Fibroblast of skin of back (primary cell): ENCODE results near the gene NKPD1. TPM values are rescaled to one million over a fixed set of nuclear protein-coding genes. Genes with fewer than 3 reads are reported as not detected.

Experiments used
- DNase-seq: peaks from one replicate; pipeline ENCODE4 v3.0.0-alpha.2; 2013
- polyA plus RNA-seq, 2 experiments: library from polyadenylated mRNA; unstranded; fragments of 120-200 nt; gene quantifications; one replicate each; pipeline ENCODE4 v1.2.1, GENCODE V29; 2013; ENCODE audit not compliant: insufficient read length in 2 of 2

Gene NKPD1, protein sequence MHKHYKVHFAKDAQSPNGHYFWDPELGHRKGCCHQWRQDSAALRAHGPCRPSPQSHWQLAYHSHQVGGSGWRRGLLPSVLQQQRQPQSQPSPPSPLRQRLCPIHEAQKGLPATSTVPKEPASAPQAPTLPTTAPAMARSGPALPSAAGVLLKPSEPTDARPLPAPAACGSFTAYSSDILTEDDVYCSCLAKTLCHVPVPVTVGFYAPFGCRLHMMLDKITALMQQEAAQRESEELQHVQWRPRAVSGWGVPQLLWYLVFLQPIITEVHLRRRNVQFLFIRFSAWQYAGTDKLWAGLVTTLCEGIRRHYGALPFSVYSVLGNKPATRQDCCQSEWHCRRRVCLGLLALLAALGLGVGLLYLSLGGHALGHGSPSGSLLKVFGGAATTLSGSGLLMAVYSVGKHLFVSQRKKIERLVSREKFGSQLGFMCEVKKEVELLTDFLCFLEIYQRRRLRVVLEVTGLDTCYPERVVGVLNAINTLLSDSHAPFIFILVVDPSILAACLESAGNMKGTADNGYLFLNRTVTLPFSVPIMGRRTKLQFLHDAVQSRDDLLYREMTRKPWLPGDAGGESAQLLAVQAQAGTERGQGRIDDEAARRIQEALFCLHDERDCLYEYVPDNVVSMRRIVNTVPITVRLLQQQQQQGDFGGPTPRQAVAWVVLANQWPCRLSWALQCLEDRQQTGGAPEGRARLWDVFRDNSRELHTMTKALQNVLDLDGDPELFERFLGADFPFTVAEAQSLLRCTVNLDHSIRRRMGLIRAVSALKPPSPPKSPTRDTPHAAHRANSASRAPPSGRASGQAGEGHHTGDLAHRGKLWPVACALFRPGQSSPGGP
- polyA plus RNA-seq (2013, experiment 1 of 2; ENCODE audit: insufficient read length), result 0.02 TPM
- not detected for polyA plus RNA-seq (2013, experiment 2 of 2; ENCODE audit: insufficient read length)

DNA sequence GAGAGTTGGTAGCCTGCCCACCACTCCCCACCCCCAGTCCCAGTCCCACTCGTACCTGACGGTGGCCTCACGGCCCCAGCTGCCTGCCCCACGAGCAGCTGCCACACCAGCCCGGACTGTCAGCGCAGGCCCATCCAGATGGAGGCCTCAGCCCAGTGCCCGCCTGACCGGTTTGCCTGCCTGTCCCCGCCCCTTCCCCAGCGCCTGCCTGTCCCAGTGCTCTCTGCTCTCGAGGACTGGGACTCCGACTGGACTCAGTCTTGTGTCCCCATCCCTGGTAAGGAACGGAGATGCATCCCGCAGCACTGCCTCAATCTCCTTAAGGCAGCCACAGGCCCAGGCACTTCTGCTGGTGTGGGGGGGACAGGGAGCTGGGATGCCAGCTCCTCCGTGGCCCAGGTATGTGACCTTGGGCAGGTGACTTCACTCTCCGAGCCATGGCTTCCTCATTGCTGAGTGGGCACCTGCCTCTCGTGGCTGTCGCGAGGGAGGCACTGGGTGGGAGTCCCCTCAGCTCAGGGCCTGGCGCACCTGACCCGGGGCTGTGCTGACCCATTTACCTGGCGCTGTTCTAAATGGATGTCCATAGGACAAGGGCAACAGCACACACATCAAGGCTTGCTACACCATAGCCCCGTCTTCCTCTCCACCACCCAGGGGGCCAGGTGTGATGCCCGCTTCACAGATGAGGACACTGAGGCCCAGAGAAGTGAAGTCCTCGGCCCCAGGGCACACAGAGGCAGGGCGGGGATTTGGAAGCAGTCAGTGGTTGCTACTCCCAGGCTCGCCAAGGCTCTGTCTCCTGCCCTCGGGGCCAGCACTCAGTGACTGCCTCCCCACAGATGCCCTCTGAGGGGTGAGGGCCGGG is at the start of gene NKPD1:
NKPD1 (minus strand) TSS at position 113 of the 868 bp plus-strand sequence. CDS start 832 bp downstream, outside the sequence.
- no peak for DNase-seq

DNA sequence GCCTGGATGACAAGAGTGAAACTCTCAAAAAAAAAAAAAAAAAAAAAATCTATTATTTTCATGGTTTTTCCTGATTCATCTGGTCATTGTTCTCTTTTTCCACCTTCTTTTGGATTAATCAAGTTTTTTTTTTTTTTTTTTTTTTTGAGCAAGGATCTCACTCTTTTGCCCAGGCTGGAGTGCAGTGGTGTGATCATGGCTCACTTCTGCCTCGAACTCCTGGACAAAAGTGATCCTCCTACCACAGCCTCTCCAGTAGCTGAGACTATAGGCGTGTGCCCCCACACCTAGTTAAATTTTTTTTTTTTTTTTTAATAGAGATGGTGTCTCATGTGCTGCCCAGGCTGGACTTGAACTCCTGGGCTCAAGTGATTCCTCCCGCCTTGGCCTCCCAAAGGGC is 45.5 kb upstream of the NKPD1 start:
- no peak for DNase-seq

DNA sequence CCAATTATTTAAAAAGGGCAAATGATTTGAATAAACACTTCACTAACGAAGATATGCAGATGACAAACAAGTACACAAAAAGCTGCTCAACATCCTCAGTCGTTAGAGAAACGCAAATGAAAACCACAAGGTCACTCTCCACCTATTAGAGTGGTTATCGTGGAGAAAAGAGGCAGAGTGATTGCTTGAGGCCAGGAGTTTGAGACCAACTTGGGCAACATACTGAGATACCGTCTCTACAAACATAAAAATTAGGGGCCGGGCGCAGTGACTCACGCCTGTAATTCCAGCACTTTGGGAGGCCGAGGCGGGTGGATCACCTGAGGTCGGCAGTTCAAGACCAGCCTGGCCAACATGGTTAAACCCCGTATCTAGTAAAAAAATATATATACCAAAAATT is 45.0 kb upstream of the NKPD1 start:
- no peak for DNase-seq

DNA sequence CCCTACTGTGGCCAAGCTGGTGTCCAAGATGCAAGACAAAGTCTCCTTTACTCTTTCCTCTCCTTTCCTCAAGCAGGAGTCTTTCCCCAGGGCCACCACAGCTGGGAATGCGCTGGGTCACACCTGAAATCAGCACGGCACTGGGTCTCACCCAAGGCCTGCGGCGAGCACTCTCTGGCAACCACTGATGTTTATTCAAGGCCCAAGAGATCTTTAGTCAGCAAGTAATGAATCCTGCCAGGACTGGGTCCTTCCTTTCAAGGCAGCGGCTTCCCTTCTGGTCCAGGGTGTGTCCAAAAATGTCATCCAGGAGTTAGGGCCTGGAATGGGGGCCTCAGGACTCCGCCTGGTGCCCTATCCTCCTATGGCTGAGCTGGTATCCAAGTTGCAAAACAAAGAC is 41.9 kb upstream of the NKPD1 start:
- DNase-seq, result no peak

DNA sequence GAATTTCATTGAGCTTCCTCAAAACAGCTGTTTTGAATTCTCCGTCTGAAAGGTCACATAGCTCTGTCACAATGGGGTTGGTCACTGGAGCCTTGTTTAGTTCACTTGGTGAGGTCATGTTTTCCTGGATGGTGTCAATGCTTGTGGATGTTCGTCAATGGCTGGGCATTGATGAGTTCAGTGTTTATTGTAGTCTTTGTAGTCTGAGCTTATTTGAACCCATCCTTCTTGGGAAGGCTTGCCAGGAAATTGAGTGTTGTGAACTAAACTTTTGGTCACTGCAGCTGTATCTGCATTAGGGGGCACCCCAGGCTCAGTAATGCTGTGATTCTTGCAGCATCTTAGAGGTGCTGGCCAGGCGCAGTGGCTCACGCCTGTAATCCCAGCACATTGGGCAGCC is 39.8 kb upstream of the NKPD1 start:
- peak; percentile 49 for DNase-seq

DNA sequence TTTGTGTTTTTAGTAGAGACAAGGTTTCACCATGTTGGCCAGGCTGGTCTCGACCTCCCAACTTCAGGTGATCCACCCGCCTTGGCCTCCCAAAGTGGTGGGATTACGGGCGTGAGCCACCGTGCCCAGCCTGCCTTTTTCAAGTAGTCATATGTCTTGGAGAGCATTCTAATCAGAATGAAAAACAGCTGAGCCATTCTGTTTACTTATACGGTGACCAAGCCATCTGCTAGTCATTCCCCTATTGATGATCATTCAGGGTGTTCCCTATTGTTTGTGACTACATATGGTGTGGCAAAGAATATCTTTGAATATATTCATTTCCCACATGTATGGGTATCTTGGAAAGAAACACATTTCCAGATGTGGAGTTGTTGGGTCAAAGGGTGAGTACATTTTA is 35.0 kb upstream of the NKPD1 start:
- DNase-seq, result peak; percentile 68

DNA sequence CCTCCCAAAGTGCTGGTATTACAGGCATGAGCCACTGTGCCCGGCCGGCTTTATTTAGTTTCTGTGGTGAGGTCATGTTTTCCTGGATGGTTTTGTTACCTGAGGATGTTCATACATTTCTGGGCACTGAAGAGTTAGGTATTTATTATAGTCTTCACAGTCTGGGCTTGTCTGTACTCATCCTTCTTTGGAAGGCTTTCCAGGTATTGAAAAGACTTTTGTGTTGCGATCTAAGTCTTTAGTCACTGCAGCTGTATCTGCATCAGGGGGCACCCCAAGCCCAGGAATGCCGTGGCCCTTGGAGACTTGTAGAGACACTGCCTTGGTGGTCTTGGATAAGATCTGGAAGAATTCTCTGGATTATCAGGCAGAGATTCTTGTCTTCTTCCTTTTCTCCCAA is 30.6 kb upstream of the NKPD1 start:
- no peak for DNase-seq

DNA sequence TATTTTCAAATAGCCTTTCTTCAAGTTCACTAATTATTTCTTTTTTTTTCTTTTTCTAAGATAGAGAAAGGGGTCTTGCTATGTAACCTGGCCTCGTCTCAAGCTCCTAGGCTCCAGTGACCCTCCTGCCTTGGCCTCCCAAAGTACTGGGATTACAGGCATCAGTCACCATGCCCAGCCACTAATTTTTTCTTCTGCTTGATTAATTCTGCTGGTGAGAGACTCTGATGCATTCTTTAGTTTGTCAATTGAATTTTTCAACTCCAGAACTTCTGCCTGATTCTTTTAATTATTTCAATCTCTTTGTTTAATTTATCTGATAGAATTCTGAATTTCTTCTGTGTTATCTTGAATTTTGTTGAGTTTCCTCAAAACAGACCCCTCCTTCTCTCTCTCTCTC is 29.2 kb upstream of the NKPD1 start:
- no peak for DNase-seq

DNA sequence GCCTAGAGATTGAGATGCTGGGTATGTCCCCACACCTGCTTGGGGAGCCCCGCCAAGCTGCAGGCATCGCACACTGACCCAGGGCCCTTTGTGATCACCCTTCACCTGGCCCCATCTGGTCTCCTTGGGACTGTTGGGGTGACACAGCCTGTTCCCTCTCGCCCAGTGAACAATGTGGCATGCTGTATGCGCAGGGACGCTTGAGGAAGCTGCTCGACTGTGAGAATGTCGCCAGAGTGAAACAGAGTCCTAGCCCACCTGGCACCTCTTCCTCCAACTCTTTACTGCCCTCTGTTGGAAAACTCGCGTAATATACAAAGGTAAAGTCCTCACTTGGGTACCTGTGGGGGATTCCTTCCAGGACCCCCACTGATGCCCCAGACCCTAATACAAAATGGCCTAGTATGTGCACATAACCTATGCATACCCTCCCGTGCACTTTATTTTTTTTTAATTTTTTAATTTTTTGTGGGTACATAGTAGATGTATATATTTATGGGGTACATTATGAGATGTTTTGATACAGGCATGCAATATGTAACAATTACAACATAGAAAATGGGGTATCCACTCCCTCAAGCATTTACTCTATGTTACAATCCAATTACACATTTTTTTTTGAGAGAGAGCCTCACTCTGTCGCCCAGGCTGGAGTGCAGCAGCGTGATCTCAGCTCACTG is 26.8 kb upstream of the NKPD1 start:
- peak; percentile 7 for DNase-seq

DNA sequence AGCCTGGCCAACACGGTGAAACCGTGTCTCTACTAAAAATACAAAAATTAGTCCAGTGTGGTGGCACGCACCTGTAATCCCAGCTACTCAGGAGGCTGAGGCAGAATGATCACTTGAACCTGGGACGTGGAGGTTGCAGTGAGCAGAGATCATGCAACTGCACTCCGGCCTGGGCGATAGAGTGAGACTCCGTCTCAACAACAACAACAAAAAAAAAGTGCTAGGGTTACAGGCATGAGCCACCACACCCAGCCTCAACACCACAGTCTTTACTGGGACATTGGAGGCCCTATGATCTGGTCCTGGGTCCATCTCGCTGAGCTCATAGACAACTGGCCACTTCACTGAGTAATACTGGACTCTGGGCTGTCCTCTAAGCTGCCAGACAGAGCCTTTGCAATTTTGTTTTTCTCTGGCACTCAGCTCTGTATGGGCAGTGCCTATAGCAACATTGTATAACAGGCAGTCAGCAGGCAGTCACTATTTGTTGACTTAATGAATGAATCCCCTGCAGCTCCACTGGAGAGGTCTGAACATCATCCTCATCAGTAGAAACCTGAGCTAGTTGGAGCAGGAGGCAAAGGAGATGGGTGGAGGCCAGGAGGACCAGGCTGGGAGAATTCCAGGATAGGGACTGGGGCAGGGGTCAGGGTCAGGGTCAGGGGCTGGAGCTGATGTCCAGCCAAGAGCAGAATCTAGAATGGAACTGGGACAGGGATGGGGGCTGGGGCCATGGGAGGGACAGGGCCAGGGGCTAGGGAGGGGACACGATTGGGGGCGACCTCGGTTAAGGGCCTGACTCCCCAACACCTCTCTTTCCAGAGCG is 25.9 kb upstream of the NKPD1 start:
- DNase-seq, result peak; percentile 41

DNA sequence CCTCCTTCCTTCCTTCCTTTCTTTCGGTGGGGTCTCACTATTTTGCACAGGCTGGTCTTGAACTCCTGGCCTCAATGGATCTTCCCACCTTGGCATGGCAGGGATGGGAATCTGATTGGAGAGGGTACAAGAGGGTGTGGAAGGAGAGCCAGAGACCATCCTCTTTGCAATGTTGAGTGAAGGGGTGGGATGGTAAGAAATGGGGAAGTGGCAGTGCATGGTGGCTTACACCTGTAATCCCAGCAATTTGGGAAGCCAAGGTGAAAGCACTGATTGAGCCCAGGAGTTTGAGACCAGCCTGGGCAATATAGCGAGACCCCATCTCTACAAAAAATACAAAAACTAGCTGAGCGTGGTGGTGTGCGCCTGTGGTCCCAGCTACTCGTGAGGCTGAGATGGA is 23.3 kb upstream of the NKPD1 start:
- no peak for DNase-seq

DNA sequence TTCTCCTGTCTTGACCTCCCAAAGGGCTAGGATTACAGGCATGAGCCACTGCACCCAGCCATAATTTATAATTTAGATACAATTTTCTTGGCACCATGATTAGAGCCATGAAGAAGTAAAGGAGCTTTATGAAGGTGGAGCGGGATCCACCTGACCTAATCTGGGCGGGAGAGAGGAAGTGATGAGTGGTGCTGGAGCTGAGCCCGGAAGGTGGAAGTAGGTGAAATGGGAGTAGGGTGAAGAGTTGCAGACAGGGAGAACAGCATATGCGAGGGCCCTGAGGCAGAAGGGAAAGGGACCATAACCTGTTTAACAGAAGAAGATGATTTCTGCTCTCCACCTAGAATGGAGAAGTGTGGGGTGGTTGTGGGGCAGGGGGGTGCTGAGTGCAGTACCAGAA is 22.0 kb upstream of the NKPD1 start:
- DNase-seq, result no peak

DNA sequence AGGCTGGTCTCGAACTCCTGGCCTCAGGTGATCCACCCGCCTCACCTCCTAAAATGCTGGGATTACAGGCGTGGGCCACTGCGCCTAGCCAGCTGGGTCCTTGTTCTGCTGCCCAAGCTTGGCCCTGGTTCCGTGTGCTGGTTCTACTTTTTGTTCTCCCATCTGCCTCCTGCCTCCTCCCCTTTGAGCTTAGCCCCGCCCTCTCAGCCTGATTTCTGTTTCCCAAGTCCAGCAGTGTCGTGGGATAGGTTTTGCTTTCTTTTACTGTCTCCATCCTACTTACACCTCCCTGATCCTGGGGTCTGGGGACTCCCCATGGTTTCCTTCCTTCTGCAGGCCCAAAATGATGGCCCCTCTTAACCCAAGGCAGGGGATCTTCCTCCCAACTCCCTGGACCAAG is 20.2 kb upstream of the NKPD1 start:
- no peak for DNase-seq

DNA sequence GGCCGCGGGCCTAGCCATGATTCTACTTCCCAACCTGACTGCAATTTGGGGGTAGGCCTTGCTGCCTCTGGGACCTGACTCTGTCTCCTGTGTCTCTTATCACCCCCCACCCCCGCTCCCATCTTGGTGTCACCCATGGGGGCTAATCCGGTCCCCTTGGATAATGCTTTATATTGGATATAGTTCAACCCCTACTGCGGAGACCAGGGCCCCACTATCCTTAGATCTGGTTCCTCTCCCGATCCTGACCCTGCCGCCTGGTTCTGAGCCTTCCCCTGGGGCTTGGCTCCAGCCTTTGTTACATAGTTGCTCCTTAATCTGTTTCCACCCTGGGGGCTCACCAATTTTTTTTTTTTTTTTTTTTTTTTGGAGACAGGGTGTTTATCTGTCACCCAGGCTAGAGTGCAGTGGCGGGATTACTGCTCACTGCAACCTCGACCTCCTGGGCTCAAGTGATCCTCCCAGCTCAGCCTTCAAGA is 19.1 kb upstream of the NKPD1 start:
- no peak for DNase-seq

DNA sequence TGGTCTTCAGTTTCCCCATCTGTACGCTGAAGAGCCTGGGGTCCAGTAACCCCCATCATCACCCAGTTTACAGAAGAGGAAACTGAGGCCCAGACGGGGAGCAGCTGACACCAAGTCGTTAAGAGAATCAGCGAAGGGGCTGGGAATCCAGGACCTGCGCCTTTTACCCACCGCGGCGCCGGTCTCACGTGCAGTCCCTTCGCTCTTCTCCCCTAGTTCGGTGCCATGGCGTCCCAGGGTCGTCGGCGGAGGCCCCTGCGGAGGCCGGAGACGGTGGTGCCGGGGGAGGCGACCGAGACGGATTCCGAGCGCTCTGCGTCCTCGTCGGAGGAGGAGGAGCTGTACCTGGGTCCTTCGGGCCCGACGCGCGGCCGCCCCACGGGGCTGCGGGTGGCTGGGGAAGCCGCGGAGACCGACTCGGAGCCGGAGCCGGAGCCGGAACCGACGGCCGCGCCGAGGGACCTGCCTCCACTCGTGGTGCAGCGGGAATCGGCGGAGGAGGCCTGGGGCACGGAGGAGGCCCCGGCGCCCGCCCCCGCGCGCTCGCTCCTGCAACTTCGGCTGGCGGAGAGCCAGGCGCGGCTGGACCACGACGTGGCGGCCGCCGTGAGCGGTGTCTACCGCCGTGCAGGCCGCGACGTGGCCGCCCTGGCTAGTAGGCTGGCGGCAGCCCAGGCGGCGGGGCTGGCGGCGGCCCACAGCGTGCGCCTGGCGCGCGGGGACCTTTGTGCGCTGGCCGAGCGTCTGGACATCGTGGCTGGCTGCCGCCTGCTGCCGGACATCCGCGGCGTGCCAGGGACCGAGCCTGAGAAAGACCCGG is 18.5 kb upstream of the NKPD1 start:
- peak; percentile 32 for DNase-seq

DNA sequence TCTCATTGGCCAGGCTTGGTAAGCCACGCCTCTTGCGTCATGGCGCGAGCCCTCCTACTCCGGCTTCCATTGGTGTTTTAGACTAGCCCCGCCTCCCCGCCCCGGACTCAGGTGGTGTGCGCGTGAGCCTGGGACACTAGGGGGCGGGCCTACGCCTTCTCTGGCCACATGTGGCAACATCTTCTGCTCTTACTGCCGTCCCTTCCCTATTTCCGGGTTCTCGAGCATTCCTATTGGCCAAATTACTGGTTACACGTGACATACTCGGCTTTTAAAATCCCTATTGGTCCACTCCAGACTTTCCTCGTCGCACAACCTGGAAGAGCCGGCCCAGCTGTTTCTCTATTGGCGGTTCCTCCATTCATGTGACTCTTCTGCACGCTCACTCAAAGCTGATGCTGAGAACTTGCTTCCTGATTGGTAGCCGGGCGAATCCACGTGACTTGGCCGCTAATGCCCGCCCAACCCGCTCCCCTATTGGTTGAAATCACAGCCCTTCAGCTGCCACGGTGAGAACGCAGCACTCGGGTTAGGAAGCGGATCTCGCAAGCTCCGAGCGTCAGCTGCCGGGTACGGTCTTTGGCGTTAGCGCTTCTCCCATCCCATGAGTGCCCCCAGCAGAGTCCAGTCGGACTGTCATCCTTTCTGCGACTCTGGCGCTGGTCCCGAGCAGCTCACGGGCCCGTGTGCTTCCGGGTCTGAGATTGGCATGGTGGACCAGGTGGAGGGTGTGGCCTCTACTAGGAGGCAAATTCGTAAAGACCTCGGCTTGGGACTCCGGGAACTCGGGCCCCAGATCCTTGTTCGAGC is 17.7 kb upstream of the NKPD1 start, which contains the start of gene BLOC1S3:
BLOC1S3 (plus strand) TSS at position 523 of the 810 bp plus-strand sequence. CDS start 513 bp downstream, outside the sequence.
- DNase-seq, result peak; percentile 100

DNA sequence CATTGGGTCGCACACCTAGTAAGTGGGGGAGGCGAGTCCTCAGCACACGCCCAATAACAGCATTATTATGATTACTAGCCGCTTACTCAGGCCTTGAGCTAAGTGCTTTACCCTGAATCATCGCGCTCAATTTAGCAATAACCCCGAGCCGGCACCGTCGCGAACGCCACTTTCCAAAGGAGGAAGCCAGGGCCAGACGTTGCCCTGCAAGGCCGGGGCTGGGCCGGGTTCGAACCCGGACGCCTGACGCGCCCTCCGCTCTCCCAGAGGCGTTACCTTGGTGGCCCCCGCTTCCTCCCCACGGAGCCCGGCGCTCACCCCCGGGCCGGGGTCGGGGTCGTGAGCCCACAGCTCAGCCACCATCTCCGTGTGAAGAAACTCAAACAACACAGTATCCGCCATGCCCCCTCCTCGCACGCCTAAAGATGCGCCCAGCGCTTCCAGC is 17.1 kb upstream of the NKPD1 start, which contains the start of gene TRAPPC6A:
TRAPPC6A (minus strand) TSS at position 421 of the 445 bp plus-strand sequence; CDS start at position 402, 19 bp downstream.
- peak; percentile 61 for DNase-seq

DNA sequence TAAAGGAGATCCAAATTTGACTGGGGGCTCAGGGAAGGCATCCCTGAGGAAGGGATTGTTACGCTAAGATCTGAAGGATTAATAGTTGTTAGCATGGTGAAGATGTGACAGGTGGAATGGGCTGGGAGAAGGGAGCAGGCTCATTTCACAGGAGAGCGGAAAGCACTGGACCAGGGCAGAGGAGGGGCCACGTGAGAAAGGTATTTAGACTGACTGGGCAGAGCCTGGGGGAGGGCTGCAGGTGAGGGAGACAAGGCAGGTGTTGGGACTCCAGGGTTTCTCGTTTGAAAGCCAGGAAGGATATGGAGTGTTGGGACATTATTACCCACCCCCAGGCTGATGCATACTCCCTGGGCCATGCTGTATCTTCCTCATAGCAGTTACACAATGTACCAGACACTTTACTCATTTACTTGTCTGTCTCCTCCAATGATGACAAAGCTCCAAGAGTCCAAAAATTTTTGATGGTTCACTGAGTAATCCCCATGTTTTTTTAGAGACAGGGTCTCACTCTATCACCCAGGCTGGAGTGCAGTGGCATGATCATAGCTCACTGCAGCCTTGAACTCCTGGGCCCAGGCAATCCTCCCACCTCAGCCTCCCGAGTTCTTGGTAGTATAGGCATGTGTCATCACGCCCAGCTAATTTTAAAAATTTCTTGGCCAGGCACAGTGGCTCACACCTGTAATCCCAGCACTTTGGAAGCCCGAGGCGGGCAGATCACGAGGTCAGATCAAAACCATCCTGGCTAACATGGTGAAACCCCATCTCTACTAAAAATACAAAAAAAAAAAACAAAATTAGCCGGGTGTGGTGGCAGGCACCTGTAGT is 14.9 kb upstream of the NKPD1 start:
- no peak for DNase-seq
